Measurements from ENCODE around the gene CNOT3. TPM values are rescaled to one million over a fixed set of nuclear protein-coding genes. Genes with fewer than 3 reads are reported as not detected.

The CNOT3 gene
- total RNA-seq, 1 experiment from 2014 or later, result 76.7 TPM

GRCh38 chr19:54190503-54191010 is 53.0 kb downstream of the CNOT3 start:
- H3K27me3 ChIP-seq (ENCODE audit: insufficient read depth, low read length), result no peaks in the 10 kb centered on the region
- peak overlapping the region; percentile 100 for H3K27ac ChIP-seq (ENCODE audit: low read depth, low read length)
- peak overlapping the region; percentile 80 to 91 for H3K4me3 ChIP-seq (replicated peaks in 1 of 2; ENCODE audit: low read depth in 1 of 2, low read length in 2 of 2)
- peaks cover 10 to 23% of the 10 kb centered on the region in 2 experiments for H3K36me3 ChIP-seq (ENCODE audit: control insufficient read depth in 1 of 2, insufficient read depth in 2 of 2, low read length in 2 of 2)
- H3K4me1 ChIP-seq (ENCODE audit: control insufficient read depth in 1 of 2, insufficient read depth in 2 of 2, low read length in 2 of 2), result peaks cover 13 to 21% of the 10 kb centered on the region in 2 experiments
- ATAC-seq, result peak; percentile 66
- CTCF ChIA-PET, result interaction anchor here (0.7 to 2.1 kb wide), 5 partner anchors 17 to 76 kb away, joined by 3 to 22 read pairs (median 5); partner anchors contain the start of gene TMC4
- BruUV-seq (replicated peaks), result no TSS peak
- POLR2A ChIA-PET, result interaction anchor here (0.6 to 7.0 kb wide), 7 partner anchors 11 to 161 kb away, joined by 3 to 126 read pairs (median 9); partner anchors contain the start of genes LENG1, RPS9 and TMC4
- H3K79me2 ChIP-seq (ENCODE audit: insufficient read depth, low read length), result peaks cover 44% of the 10 kb centered on the region
- H3K4me2 ChIP-seq (ENCODE audit: low read length), result peak overlapping the region; percentile 99
- no peaks in the 10 kb centered on the region for H3K9me3 ChIP-seq (ENCODE audit: control insufficient read depth in 1 of 2, insufficient read depth in 1 of 2, low read depth in 1 of 2, low read length in 2 of 2)
- DNase-seq (ENCODE audit: low read depth, low spot score), result peak; percentile 98
- no peak overlapping the region for H2AFZ ChIP-seq (ENCODE audit: low read depth, low read length, poor library complexity, severe bottlenecking)
- intact Hi-C loops (cut with micrococcal nuclease), result loop anchor here (1.0 kb wide), 1 partner anchor 10 kb away; the partner anchor contains the start of gene RPS9
- TF ChIP-seq EZH2 (IDR thresholded peaks at IDR 0.05), result no peak
- no peak for TF ChIP-seq EZH2phosphoT487 (IDR thresholded peaks at IDR 0.05; ENCODE audit: borderline replicate concordance)
- no peak; the same call in 1 of the 2 replicates for TF ChIP-seq ELF1 (IDR thresholded peaks at IDR 0.05; ENCODE audit: borderline replicate concordance, low read depth)
- TF ChIP-seq POLR2A (IDR thresholded peaks at IDR 0.05; ENCODE audit: borderline replicate concordance, extremely low read depth, insufficient read depth, insufficient read length), result peak; percentile 9
- TF ChIP-seq SIN3A (IDR thresholded peaks at IDR 0.05; ENCODE audit: low read depth), result no peak
- TF ChIP-seq CBX3 (IDR thresholded peaks at IDR 0.05; ENCODE audit: low read depth), result no peak
- peak; percentile 28; the same call in 1 of the 2 replicates for TF ChIP-seq SP1 (IDR thresholded peaks at IDR 0.05; ENCODE audit: low read depth)
- no peak for TF ChIP-seq FOSL1 (IDR thresholded peaks at IDR 0.05; ENCODE audit: low read depth)
- TF ChIP-seq SRF (IDR thresholded peaks at IDR 0.05; ENCODE audit: low read depth), result no peak
- no peak for TF ChIP-seq MAX (IDR thresholded peaks at IDR 0.05)
- TF ChIP-seq ATF3 (IDR thresholded peaks at IDR 0.05), result no peak
- no peak for TF ChIP-seq REST (IDR thresholded peaks at IDR 0.05; ENCODE audit: low read depth)
- TF ChIP-seq ZFX (IDR thresholded peaks at IDR 0.05), result no peak
- peak overlapping the region; percentile 92 for H3K9ac ChIP-seq (ENCODE audit: low read length)
- RAD21 ChIA-PET (ENCODE audit: low non-redundant PET in 1 of 2, low total read pairs in 2 of 2, uncharacterized antibody in 2 of 2, unreplicated experiment in 2 of 2), result no interaction called here
- H3K9me2 ChIP-seq (ENCODE audit: insufficient read depth), result no peaks in the 10 kb centered on the region
- no peaks in the 10 kb centered on the region for H4K20me1 ChIP-seq (ENCODE audit: insufficient read depth)
